HepG2 (cell line): ENCODE results near the gene ZDHHC24. TPM values are rescaled to one million over a fixed set of nuclear protein-coding genes. Genes with fewer than 3 reads are reported as not detected.

Source experiments
- ARNTL ChIP-seq: sonication (generic); formaldehyde crosslinking; IDR thresholded peaks from 2 replicates; pipeline ENCODE4 v1.4.0; 2020; ENCODE audit warnings: mild to moderate bottlenecking, missing genetic modification reagents
- GATAD1 ChIP-seq: IDR thresholded peaks from 2 replicates; pipeline ENCODE4 v1.6.1; 2016; ENCODE audit warnings: missing genetic modification reagents, missing compliant biosample characterization
- MLX ChIP-seq: IDR thresholded peaks from 2 replicates; pipeline ENCODE4 v1.6.1; 2016
- RCOR2 ChIP-seq: IDR thresholded peaks from 2 replicates; pipeline ENCODE4 v1.6.1; 2016; ENCODE audit warnings: missing biosample characterization, missing genetic modification reagents
- SNAPC4 ChIP-seq: sonication (generic); formaldehyde crosslinking; IDR thresholded peaks from 2 replicates; pipeline ENCODE4 v1.4.0; 2020; ENCODE audit warnings: mild to moderate bottlenecking, missing genetic modification reagents
- TEF ChIP-seq: sonication (generic); formaldehyde crosslinking; IDR thresholded peaks from 2 replicates; pipeline ENCODE4 v1.5.0; 2020; ENCODE audit warnings: missing genetic modification reagents
- ZBTB33 ChIP-seq: sonication (generic); formaldehyde crosslinking; IDR thresholded peaks from 2 replicates; pipeline ENCODE4 v1.4.0; 2020; ENCODE audit warnings: missing genetic modification reagents
- ZBTB7A ChIP-seq: sonication (generic); formaldehyde crosslinking; IDR thresholded peaks from 2 replicates; pipeline ENCODE4 v1.8.0; 2022; ENCODE audit warnings: mild to moderate bottlenecking, missing genetic modification reagents
- ZNF510 ChIP-seq: sonication (generic); formaldehyde crosslinking; IDR thresholded peaks from 2 replicates; pipeline ENCODE4 v1.4.0; 2020; ENCODE audit warnings: low read depth, mild to moderate bottlenecking, missing genetic modification reagents
- ZNF678 ChIP-seq: sonication (generic); formaldehyde crosslinking; IDR thresholded peaks from 2 replicates; pipeline ENCODE4 v1.4.0; 2020; ENCODE audit warnings: mild to moderate bottlenecking, missing genetic modification reagents
- ZNF737 ChIP-seq: sonication (generic); formaldehyde crosslinking; IDR thresholded peaks from 2 replicates; pipeline ENCODE4 v1.5.0; 2020; ENCODE audit warnings: missing genetic modification reagents, mild to moderate bottlenecking, borderline replicate concordance
- polyA plus RNA-seq, 8 experiments: library from polyadenylated mRNA; depleted of rRNA in 3 of 8; stranded (reverse) in 7 of 8; unstranded in 1 of 8; fragments of >200 nt; fragmentation: Illumina TruSeq in 4 of 8; extraction: Trizol in 4 of 8; gene quantifications; 2 replicates each; pipeline versions ENCODE4 v1.2.1 to v1.2.3, GENCODE V29; 2011 to 2016; ENCODE audit warnings: low read depth in 4 of 8, missing spikeins in 1 of 8, mixed read lengths in 1 of 8; ENCODE audit not compliant: insufficient read depth in 1 of 8
- total RNA-seq, 5 experiments: library from RNA; depleted of rRNA; stranded (reverse); fragments of >200 nt; fragmentation: Illumina TruSeq; extraction: Trizol; gene quantifications; 2 replicates each; pipeline ENCODE4 v1.2.3, GENCODE V29; 2016; ENCODE audit warnings: low read depth in 1 of 5

Gene ZDHHC24
- total and polyA plus RNA-seq, 2 of the 13 experiments (the other 11 are each of a cell fraction or from before 2014, with no cell fraction given) = 4.3 TPM

- TF ChIP-seq ZBTB33 (CRISPR knock-in tag) (no peak), MLX (CRISPR knock-in tag) (no peak), TEF (no peak), ARNTL (CRISPR knock-in tag) (no peak), ZNF678 (CRISPR knock-in tag) (no peak), RCOR2 (CRISPR knock-in tag) (peak; percentile 40; the same call in 1 of the 2 replicates), SNAPC4 (CRISPR knock-in tag) (peak; percentile 9; the same call in 1 of the 2 replicates), GATAD1 (no peak), ZBTB7A (CRISPR knock-in tag) (peak; percentile 47; the same call in 1 of the 2 replicates), ZNF510 (no peak), ZNF737 (CRISPR knock-in tag) (no peak)
These were observed 67.0 kb downstream of the ZDHHC24 start (continued) for GRCh38 chr11:66478729-66479393.
